GM12878 (cell line): ENCODE measurements around the gene PSMD8. TPM values are rescaled to one million over a fixed set of nuclear protein-coding genes. Genes with fewer than 3 reads are reported as not detected.

Experiments
- ATAC-seq: fragments of 200-7000 bp; cut with Tn5 transposase; 3 replicates; pipeline ENCODE4 v1.9.1; 2020; ENCODE audit warnings: mild to moderate bottlenecking, moderate library complexity
- BruUV-seq: library from RNA; stranded (reverse); fragments of 400-500 nt; replicated peaks from 2 replicates; lab custom pipeline; 2021; lab: Mats Ljungman, UMichigan
- CTCF ChIA-PET: fragments of 300-600 bp; sonication (Branson Sonifier 250); formaldehyde crosslinking; extraction: SDS; loops from one replicate; lab custom pipeline; 2021; ENCODE audit warnings: inconsistent platforms; lab: Yijun Ruan, JAX
- POLR2A ChIA-PET: fragments of 350-600 bp; formaldehyde crosslinking; extraction: SDS; loops from one replicate; lab custom pipeline; 2021; ENCODE audit warnings: inconsistent platforms; lab: Charles Lee
- RAD21 ChIA-PET: fragments of 300-600 bp; sonication (Branson Sonifier 250); formaldehyde crosslinking; loops from one replicate; lab custom pipeline; 2023; ENCODE audit warnings: antibody characterized with exemption; ENCODE audit not compliant: unreplicated experiment; lab: Charles Lee
- SMC1A ChIA-PET: fragments of 300-600 bp; sonication (Branson Sonifier 250); formaldehyde crosslinking; loops from one replicate; lab custom pipeline; 2023; ENCODE audit not compliant: unreplicated experiment, uncharacterized antibody; lab: Charles Lee
- DNase-seq: peaks from one replicate; pipeline ENCODE4 v3.0.0-alpha.2; 2011; ENCODE audit warnings: low read depth, low spot score
- FAIRE-seq: peaks from 3 replicates; lab custom pipeline; 2011; peaks lifted over from hg19 to GRCh38; lab: Jason Lieb, UNC
- H2AFZ ChIP-seq: 2 replicates; pipeline ENCODE4 v1.6.0; 2011; ENCODE audit warnings: low read depth, low read length, control low read depth; ENCODE audit not compliant: control insufficient read depth
- H3K27ac ChIP-seq: 2 replicates; pipeline ENCODE4 v1.5.1; 2011; ENCODE audit warnings: control low read depth; ENCODE audit not compliant: control insufficient read depth, insufficient read depth
- H3K27me3 ChIP-seq, 2 experiments: replicated peaks in 1 of 2; 2 replicates each; pipeline versions ENCODE4 v1.6.0 to v1.6.1; 2011; ENCODE audit warnings: low read length in 1 of 2; ENCODE audit not compliant: control insufficient read depth in 2 of 2, insufficient read depth in 2 of 2
- H3K36me3 ChIP-seq, 2 experiments: 2 replicates each; pipeline ENCODE4 v1.5.1; 2011; ENCODE audit warnings: low read length in 1 of 2; ENCODE audit not compliant: control insufficient read depth in 2 of 2, insufficient read depth in 2 of 2
- H3K4me1 ChIP-seq: 2 replicates; pipeline ENCODE4 v1.6.1; 2011; ENCODE audit warnings: mild to moderate bottlenecking, low read length, moderate library complexity, mixed read lengths; ENCODE audit not compliant: control insufficient read depth, insufficient read depth
- H3K4me2 ChIP-seq: 2 replicates; pipeline ENCODE4 v1.6.0; 2011; ENCODE audit warnings: control low read depth; ENCODE audit not compliant: control insufficient read depth, insufficient read depth
- H3K4me3 ChIP-seq: fragments of 200-600 bp; sonication (generic); 2 replicates; pipeline ENCODE4 v1.5.1; 2016
- H3K79me2 ChIP-seq: 2 replicates; pipeline ENCODE4 v1.6.0; 2011; ENCODE audit warnings: low read length; ENCODE audit not compliant: control insufficient read depth, insufficient read depth
- H3K9ac ChIP-seq: 2 replicates; pipeline ENCODE4 v1.8.0; 2011; ENCODE audit warnings: low read length, control low read depth, mixed read lengths; ENCODE audit not compliant: control insufficient read depth, insufficient read depth
- H3K9me3 ChIP-seq: replicated peaks from 3 replicates; pipeline ENCODE4 v1.5.1; 2011; ENCODE audit warnings: mild to moderate bottlenecking, low read length; ENCODE audit not compliant: control insufficient read depth, insufficient read depth
- H4K20me1 ChIP-seq: 2 replicates; pipeline ENCODE4 v1.6.0; 2011; ENCODE audit not compliant: control insufficient read depth, insufficient read depth
- GABPA ChIP-seq: IDR thresholded peaks from 2 replicates; pipeline ENCODE4 v1.6.1; 2014; ENCODE audit warnings: antibody characterized with exemption, low read depth, mild to moderate bottlenecking, inconsistent platforms
- PRDM15 ChIP-seq: fragments of 450-650 bp; formaldehyde crosslinking; IDR thresholded peaks from 2 replicates; pipeline ENCODE4 v1.4.0; 2020; ENCODE audit warnings: mild to moderate bottlenecking, moderate library complexity
- SMAD5 ChIP-seq: IDR thresholded peaks from 2 replicates; pipeline ENCODE4 v1.6.1; 2016; ENCODE audit warnings: antibody characterized with exemption, low read depth
- TCF7 ChIP-seq: IDR thresholded peaks from 2 replicates; pipeline ENCODE4 v1.6.1; 2014; ENCODE audit warnings: antibody characterized with exemption, borderline replicate concordance
- WGBS: methylation state at CpG from one replicate; pipeline ENCODE4 v1.1.6; 2016; ENCODE audit warnings: low lambda C conversion rate; ENCODE audit not compliant: insufficient replicate concordance, insufficient coverage; ENCODE audit errors: missing lambda C conversion rate; 5-methylcytosine and 5-hydroxymethylcytosine counted together
- in situ Hi-C: fragments of 300-500 bp; cut with MboI; formaldehyde crosslinking; loops from 9 replicates; pipeline ENCODE4 v1.14.3; 2018; ENCODE audit warnings: mixed read lengths
- intact Hi-C: fragments of 100-400 bp; cut with micrococcal nuclease; formaldehyde crosslinking; loops from one replicate; pipeline ENCODE4 v1.14.2; 2022; ENCODE audit not compliant: unreplicated experiment
- polyA plus RNA-seq, 11 experiments: library from polyadenylated mRNA; depleted of rRNA in 4 of 11; unstranded in 6 of 11; stranded (reverse) in 5 of 11; fragments of >200 nt; fragmentation: Nextera tagmentation in 4 of 11; fragmentation: Illumina TruSeq in 1 of 11; extraction: Ambion mirVana in 4 of 11; extraction: Trizol in 1 of 11; gene quantifications; 1 replicate in 1 of 11; 2 replicates in 10 of 11; pipeline versions ENCODE4 v1.2.1 to v1.2.3, GENCODE V29; 2011 to 2016; ENCODE audit warnings: inconsistent platforms in 2 of 11, missing spikeins in 2 of 11, low read depth in 1 of 11
- total RNA-seq, 4 experiments: library from RNA; depleted of rRNA in 3 of 4; stranded (reverse); fragments of >200 nt in 3 of 4; fragmentation: Illumina TruSeq in 1 of 4; extraction: Trizol in 1 of 4; gene quantifications; 2 replicates each; pipeline versions ENCODE4 v1.2.1 to v1.2.3, GENCODE V29; 2013 to 2021

PSMD8 gene
- total and polyA plus RNA-seq, 10 of the 15 experiments (the other 5 are each of a cell fraction or from before 2014, with no cell fraction given), result 81.2 to 409 (median 268) TPM

GRCh38 chr19:38405276-38405675 is 30.9 kb downstream of the PSMD8 start:
- H3K79me2 ChIP-seq, result no peaks in the 10 kb centered on the region
- DNase-seq (no peak), ATAC-seq (no peak)
- POLR2A ChIA-PET, result no interaction called here
- in situ Hi-C loops (loop anchor here (25.0 kb wide), 1 partner anchor 232 kb away; the partner anchor contains the start of gene ACTN4), intact Hi-C loops (no loop called here)
- no peaks in the 10 kb centered on the region for H3K27me3 ChIP-seq
- no peaks in the 10 kb centered on the region for H4K20me1 ChIP-seq
- no peak overlapping the region for H3K27ac ChIP-seq
- no peaks in the 10 kb centered on the region for H3K9me3 ChIP-seq
- 85% methylated on average over 8 of the region's 8 CpGs for WGBS
- no peak overlapping the region for H3K4me3 ChIP-seq
- RAD21 ChIA-PET, result interaction anchor here (1.3 kb wide), 1 partner anchor 35 kb away, joined by 3 read pairs; no protein-coding TSS in a partner anchor
- TF ChIP-seq GABPA, result no peak
- no peak for TF ChIP-seq SMAD5
- no peak for TF ChIP-seq PRDM15
- TF ChIP-seq TCF7, result no peak
- TF ChIP-seq, all 136 proteins: peak for 0
- ChIA-PET CTCF (interaction anchor here (0.6 to 3.2 kb wide), 6 partner anchors 20 to 525 kb away, joined by 3 to 25 read pairs (median 4); partner anchors contain the start of genes MRPS12, PSMD8 and SARS2), SMC1A (interaction anchor here (1.3 to 3.8 kb wide), 2 partner anchors 12 to 21 kb away, joined by 3 to 17 read pairs; partner anchors contain the start of gene RASGRP4)
- Histone ChIP-seq H3K4me1 (no peaks in the 10 kb centered on the region), H3K4me2 (no peak overlapping the region), H2AFZ (no peak overlapping the region), H3K9ac (no peak overlapping the region), H3K36me3 (no peaks in the 10 kb centered on the region)
- no peak for FAIRE-seq
- no TSS peak for BruUV-seq
